Prostate gland (tissue), 2 donors: ENCODE data around the gene THAP4. TPM values are rescaled to one million over a fixed set of nuclear protein-coding genes. Genes with fewer than 3 reads are reported as not detected.
"Not testable (repeated sequence)": the region's sequence is repeated elsewhere in the genome, so short reads cannot be mapped to it uniquely, and the experiment has no call there.

Experiments
- DNase-seq: peaks from one replicate; pipeline ENCODE4 v3.0.0-alpha.2; 2019; ENCODE audit warnings: low spot score
- H3K27ac ChIP-seq, 2 donors: fragments of 200-600 bp; sonication (generic); 2 replicates each; pipeline ENCODE4 v1.5.1; 2017 to 2019
- H3K27me3 ChIP-seq: fragments of 200-600 bp; sonication (generic); replicated peaks from 2 replicates; pipeline ENCODE4 v1.5.1; 2019; ENCODE audit not compliant: insufficient read depth
- H3K36me3 ChIP-seq, 2 donors: fragments of 200-600 bp; sonication (generic); 1 replicate in 1 of 2; 2 replicates in 1 of 2; pipeline versions ENCODE4 v1.5.1 to v1.8.1; 2017 to 2019
- H3K4me1 ChIP-seq: fragments of 200-600 bp; sonication (generic); replicated peaks from 2 replicates; pipeline ENCODE4 v1.5.1; 2019
- H3K4me3 ChIP-seq, 2 donors: fragments of 200-600 bp; sonication (generic); 2 replicates each; pipeline ENCODE4 v1.5.1; 2017 to 2019
- H3K9me3 ChIP-seq: fragments of 200-600 bp; sonication (generic); 2 replicates; pipeline ENCODE4 v1.5.1; 2017
- CTCF ChIP-seq, 4 experiments: fragments of 200-600 bp in 2 of 4; fragments of 450-650 bp in 2 of 4; sonication (generic) in 2 of 4; IDR thresholded peaks; 1 replicate in 3 of 4; 2 replicates in 1 of 4; pipeline ENCODE4 v1.5.1; 2016 to 2019; ENCODE audit warnings: antibody characterized with exemption in 4 of 4, mild to moderate bottlenecking in 2 of 4, moderate library complexity in 2 of 4
- POLR2A ChIP-seq: fragments of 450-650 bp; IDR thresholded peaks from one replicate; pipeline ENCODE4 v1.6.1; 2016; ENCODE audit warnings: antibody characterized with exemption, mild to moderate bottlenecking
- POLR2AphosphoS5 ChIP-seq: sonication (generic); formaldehyde crosslinking; IDR thresholded peaks from one replicate; pipeline ENCODE4 v1.6.1; 2017; ENCODE audit warnings: antibody characterized with exemption
- WGBS: methylation state at CpG from one replicate; pipeline ENCODE4 v1.1.5; 2018; 5-methylcytosine and 5-hydroxymethylcytosine counted together
- intact Hi-C: fragments of 100-400 bp; cut with DNase I; formaldehyde crosslinking; loops from one replicate; pipeline ENCODE4 v1.14.2; 2022
- total RNA-seq, 2 donors: library from RNA; depleted of rRNA; stranded (reverse); fragments of >200 nt; gene quantifications; one replicate each; pipeline ENCODE4 v1.1.0, GENCODE V29; 2016

Gene THAP4
- total RNA-seq, 2 donors from 2014 or later: 60.8 to 92.9 TPM

GRCh38 chr2:241576293-241576654, 60.7 kb downstream of the THAP4 start:
- no peak for TF ChIP-seq POLR2A
- no peak for TF ChIP-seq POLR2AphosphoS5
- no peak for TF ChIP-seq CTCF (IDR thresholded peaks at IDR 0.05)
- H3K36me3 ChIP-seq: no peaks in the 10 kb centered on the region
- no peak for DNase-seq
- no peaks in the 10 kb centered on the region for H3K4me1 ChIP-seq
- H3K27ac ChIP-seq: no peak overlapping the region
- no peaks in the 10 kb centered on the region for H3K9me3 ChIP-seq
- intact Hi-C loops: no loop called here
- H3K4me3 ChIP-seq: no peak overlapping the region
- H3K27me3 ChIP-seq: no peaks in the 10 kb centered on the region
- 85% methylated on average over 14 of the region's 14 CpGs for WGBS

- intact Hi-C loops: no loop called here
- no peaks in the 10 kb centered on the region for H3K9me3 ChIP-seq
- no peaks in the 10 kb centered on the region for H3K27me3 ChIP-seq
- 72% methylated on average over 5 of the region's 5 CpGs for WGBS
- no peak for DNase-seq
- H3K36me3 ChIP-seq: no peaks in the 10 kb centered on the region
- H3K4me1 ChIP-seq: no peaks in the 10 kb centered on the region
- no peak overlapping the region for H3K27ac ChIP-seq
- no peak for TF ChIP-seq CTCF (IDR thresholded peaks at IDR 0.05)
- H3K4me3 ChIP-seq: no peak overlapping the region
Measured at GRCh38 chr2:241575624-241576292, 61.2 kb downstream of the THAP4 start.

GRCh38 chr2:241574911-241575623, 61.9 kb downstream of the THAP4 start:
- Histone ChIP-seq H3K36me3 (no peaks in the 10 kb centered on the region), H3K27ac (no peak overlapping the region), H3K27me3 (no peaks in the 10 kb centered on the region), H3K4me1 (no peaks in the 10 kb centered on the region), H3K4me3 (no peak overlapping the region), H3K9me3 (no peaks in the 10 kb centered on the region)
- WGBS: 90% methylated on average over 7 of the region's 7 CpGs
- DNase-seq: no peak
- intact Hi-C loops: no loop called here
- TF ChIP-seq POLR2AphosphoS5: no peak
- no peak for TF ChIP-seq POLR2A
- no peak for TF ChIP-seq CTCF (IDR thresholded peaks at IDR 0.05)

- TF ChIP-seq POLR2A (no peak), CTCF (IDR thresholded peaks at IDR 0.05) (no peak), POLR2AphosphoS5 (no peak)
- H3K27me3 ChIP-seq: no peaks in the 10 kb centered on the region
- H3K36me3 ChIP-seq: no peaks in the 10 kb centered on the region
- H3K9me3 ChIP-seq: no peaks in the 10 kb centered on the region
- DNase-seq: no peak
- no peak overlapping the region for H3K27ac ChIP-seq
- H3K4me3 ChIP-seq: no peak overlapping the region
- no peaks in the 10 kb centered on the region for H3K4me1 ChIP-seq
- intact Hi-C loops: no loop called here
- WGBS: 82% methylated on average over 12 of the region's 12 CpGs
Measured at GRCh38 chr2:241573741-241574140, 63.2 kb downstream of the THAP4 start.

GRCh38 chr2:241572915-241573651, 63.9 kb downstream of the THAP4 start:
- intact Hi-C loops, H3K9me3 ChIP-seq, DNase-seq, H3K4me3 ChIP-seq, H3K27ac ChIP-seq, H3K36me3 ChIP-seq, H3K4me1 ChIP-seq, H3K27me3 ChIP-seq: not testable (repeated sequence)
- 96% methylated on average over 20 of the region's 20 CpGs for WGBS
